Subcutaneous abdominal adipose tissue (tissue), 5 donors: ENCODE measurements around the gene FMO5.
A peak's percentile ranks its signal among the peaks of the same experiment; 100 is the strongest.

ENCODE experiments used
- H3K27ac ChIP-seq: one replicate; pipeline ENCODE4 v1.7.0; 2013; ENCODE audit warnings: low read depth, mild to moderate bottlenecking, inconsistent platforms, low read length, moderate library complexity
- H3K27me3 ChIP-seq, 5 donors: one replicate each; pipeline ENCODE4 v1.7.0; 2013; ENCODE audit warnings: low read length in 5 of 5, inconsistent platforms in 1 of 5; ENCODE audit not compliant: control insufficient read depth in 5 of 5, insufficient read depth in 4 of 5
- H3K36me3 ChIP-seq, 5 donors: one replicate each; pipeline ENCODE4 v1.7.0; 2013; ENCODE audit warnings: low read length in 5 of 5; ENCODE audit not compliant: control insufficient read depth in 5 of 5, insufficient read depth in 5 of 5
- H3K4me1 ChIP-seq, 5 donors: one replicate each; pipeline ENCODE4 v1.7.0; 2013; ENCODE audit warnings: low read length in 5 of 5, mild to moderate bottlenecking in 3 of 5, moderate library complexity in 1 of 5; ENCODE audit not compliant: control insufficient read depth in 5 of 5, insufficient read depth in 5 of 5
- H3K4me3 ChIP-seq, 5 donors: one replicate each; pipeline ENCODE4 v1.7.0; 2013; ENCODE audit warnings: low read length in 5 of 5, low read depth in 1 of 5
- H3K9ac ChIP-seq, 5 donors: one replicate each; pipeline ENCODE4 v1.7.0; 2013; ENCODE audit warnings: low read length in 5 of 5, mild to moderate bottlenecking in 4 of 5, moderate library complexity in 3 of 5
- H3K9me3 ChIP-seq, 5 donors: one replicate each; pipeline ENCODE4 v1.7.0; 2013; ENCODE audit warnings: low read length in 5 of 5; ENCODE audit not compliant: control insufficient read depth in 5 of 5
- donor health status: healthy.
- donor health status: healthy.
- donor health status: healthy.
- donor health status: healthy.
- donor health status: healthy.

The FMO5 gene, protein sequence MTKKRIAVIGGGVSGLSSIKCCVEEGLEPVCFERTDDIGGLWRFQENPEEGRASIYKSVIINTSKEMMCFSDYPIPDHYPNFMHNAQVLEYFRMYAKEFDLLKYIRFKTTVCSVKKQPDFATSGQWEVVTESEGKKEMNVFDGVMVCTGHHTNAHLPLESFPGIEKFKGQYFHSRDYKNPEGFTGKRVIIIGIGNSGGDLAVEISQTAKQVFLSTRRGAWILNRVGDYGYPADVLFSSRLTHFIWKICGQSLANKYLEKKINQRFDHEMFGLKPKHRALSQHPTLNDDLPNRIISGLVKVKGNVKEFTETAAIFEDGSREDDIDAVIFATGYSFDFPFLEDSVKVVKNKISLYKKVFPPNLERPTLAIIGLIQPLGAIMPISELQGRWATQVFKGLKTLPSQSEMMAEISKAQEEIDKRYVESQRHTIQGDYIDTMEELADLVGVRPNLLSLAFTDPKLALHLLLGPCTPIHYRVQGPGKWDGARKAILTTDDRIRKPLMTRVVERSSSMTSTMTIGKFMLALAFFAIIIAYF

DNA sequence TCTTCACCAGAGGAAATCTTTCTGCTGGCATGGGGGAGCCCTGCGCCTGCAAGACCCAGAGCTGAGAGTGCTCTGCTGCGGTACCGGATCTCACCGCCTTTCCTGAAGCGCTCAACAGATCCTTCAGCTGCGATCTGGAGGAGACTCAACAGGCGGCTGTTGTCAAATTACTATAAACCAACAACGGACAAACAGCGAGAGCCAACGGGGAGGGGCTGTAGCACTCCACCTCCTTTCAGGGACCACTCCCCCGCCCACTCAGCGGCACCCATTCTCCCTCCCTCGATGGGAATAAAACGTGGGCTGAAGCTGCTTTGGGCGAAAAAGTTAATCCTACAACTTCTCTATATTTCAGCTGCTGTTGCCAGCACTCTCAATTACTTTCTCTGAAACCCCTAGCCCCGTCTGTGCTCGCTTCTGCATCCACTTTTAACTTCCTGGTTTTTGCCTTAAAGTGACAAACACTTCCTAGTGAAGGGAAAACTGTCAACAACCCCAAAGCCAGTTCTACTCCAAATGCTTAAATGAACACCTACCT is at the start of gene FMO5:
FMO5 (minus strand) TSS at position 147 of the 538 bp plus-strand sequence. CDS start 310 bp downstream, outside the sequence.
- peaks cover 0 to 4% (median 0%) of the 10 kb centered on the region in 5 donors for H3K36me3 ChIP-seq
- no peaks in the 10 kb centered on the region for H3K9me3 ChIP-seq
- peaks cover 0 to 8% (median 7%) of the 10 kb centered on the region in 5 donors for H3K4me1 ChIP-seq
- H3K4me3 ChIP-seq: peak within 1 kb of the TSS; percentile 70 to 99 (median 91)
- H3K27ac ChIP-seq: peak within 1 kb of the TSS; percentile 61
- H3K9ac ChIP-seq: peak within 1 kb of the TSS; percentile 50 to 91 (median 73)
- no peaks in the 10 kb centered on the region for H3K27me3 ChIP-seq

DNA sequence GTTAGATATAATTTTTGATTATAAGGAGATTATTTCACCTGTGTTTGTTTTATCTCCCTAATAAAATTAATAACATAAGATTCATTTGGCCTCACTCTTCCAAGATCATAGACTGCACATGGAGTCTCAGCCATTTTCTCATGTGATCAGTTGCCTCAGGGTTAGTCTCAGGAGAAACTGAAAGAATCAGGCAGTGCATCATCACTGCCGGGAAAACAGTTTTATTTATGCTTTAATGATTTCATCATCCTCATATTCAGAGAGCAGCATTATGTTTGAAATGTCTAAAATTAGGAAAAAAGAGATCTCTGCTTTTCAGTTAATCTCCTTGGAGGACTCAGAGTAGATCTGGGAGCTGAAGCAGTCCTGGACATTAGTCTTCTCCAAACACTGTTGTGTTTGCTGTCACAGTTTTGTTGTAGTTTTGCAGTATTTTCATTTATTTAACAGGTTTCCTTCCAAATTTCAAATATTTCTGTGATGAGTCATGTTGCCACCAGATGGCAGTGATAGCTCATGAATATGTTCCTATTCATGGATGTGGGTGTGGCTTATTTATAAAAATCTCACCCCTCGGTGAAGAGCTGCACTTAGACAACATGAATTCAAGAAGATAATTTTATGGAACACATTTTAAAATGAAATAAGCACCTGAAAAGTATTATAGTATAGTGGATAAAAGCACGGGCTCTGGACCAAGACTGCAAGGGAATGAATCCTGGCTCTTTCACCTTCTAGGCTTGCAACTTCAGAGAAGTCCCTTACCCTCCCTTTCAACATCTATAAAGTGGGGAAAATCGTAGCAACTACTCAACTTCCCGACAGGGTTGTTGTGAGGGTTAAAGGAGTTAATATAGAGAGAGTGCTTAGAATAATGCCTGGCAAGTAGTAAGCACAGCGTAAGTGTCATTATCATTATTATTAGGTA is 48.5 kb upstream of the FMO5 start:
- Histone ChIP-seq H3K4me1 (peaks cover 0 to 11% (median 6%) of the 10 kb centered on the region in 5 donors), H3K36me3 (peaks cover 28 to 42% (median 35%) of the 10 kb centered on the region in 5 donors), H3K27ac (peak overlapping the region; percentile 80), H3K9me3 (no peaks in the 10 kb centered on the region), H3K4me3 (peak overlapping the region in 1 of 5 donors; percentile 49), H3K27me3 (no peaks in the 10 kb centered on the region), H3K9ac (peak overlapping the region in 2 of 5 donors; percentile 54 to 62)

DNA sequence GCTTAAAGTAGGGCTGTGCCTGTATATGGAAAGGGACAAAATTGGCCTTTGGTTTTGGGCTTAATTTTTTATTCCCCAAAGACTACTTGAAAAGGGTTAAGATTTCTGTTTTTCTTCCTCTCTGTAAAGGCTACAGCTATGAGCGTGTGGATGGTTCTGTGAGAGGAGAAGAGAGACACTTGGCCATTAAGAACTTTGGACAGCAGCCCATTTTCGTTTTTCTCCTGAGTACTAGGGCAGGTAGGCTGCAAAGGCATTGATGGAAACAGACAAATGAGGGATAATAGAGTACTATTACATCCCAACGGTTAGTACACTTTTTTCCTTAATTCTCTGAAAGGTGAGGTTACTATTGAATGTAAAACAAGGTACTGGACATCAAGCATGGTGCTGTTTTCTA is 46.9 kb upstream of the FMO5 start:
- Histone ChIP-seq H3K27ac (peak overlapping the region; percentile 80), H3K4me1 (peaks cover 0 to 11% (median 6%) of the 10 kb centered on the region in 5 donors), H3K36me3 (peaks cover 34 to 43% (median 36%) of the 10 kb centered on the region in 5 donors), H3K4me3 (no peak overlapping the region), H3K27me3 (no peaks in the 10 kb centered on the region), H3K9me3 (no peaks in the 10 kb centered on the region), H3K9ac (no peak overlapping the region)

DNA sequence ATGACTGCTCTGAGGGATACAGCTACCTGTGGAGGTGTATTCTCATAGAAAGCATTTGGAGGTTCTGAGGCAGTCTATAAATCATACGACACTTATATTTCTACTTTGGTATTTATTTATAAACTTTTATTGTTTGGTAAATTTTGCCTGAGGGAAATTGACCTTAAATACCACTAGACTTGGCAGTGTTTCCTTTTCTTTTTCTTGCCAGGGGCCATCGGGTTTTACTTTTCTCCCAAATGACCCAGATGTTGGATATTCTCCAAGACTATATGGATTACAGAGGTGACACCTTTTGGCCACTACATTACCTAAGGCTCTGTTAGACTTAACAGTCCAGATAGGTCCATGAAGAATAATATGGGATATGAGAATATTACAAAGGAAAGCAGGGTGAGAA is 45.6 kb upstream of the FMO5 start:
- Histone ChIP-seq H3K27me3 (no peaks in the 10 kb centered on the region), H3K9ac (no peak overlapping the region), H3K9me3 (no peaks in the 10 kb centered on the region), H3K27ac (no peak overlapping the region), H3K36me3 (peaks cover 29 to 36% (median 33%) of the 10 kb centered on the region in 5 donors), H3K4me1 (peaks cover 0 to 11% (median 6%) of the 10 kb centered on the region in 5 donors), H3K4me3 (no peak overlapping the region)

DNA sequence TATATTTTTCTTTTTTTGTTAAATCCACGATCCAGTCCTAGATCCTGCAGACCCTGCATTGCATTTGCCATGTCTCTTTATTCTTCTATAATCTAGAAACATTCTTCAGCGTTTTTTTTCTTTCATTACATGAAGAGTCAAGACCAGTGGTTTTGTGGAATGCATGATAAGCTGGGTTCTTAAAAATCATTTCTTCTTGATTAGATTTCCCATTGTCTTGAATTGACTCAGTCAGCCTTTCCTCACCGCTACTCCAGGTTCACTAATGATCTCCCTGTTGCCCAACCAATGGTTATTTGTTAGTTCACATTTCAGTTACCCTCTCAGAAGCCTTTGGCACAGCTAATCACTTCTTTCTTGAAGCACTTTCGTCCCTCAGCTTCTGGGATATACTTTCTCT is 42.6 kb upstream of the FMO5 start:
- Histone ChIP-seq H3K27me3 (no peaks in the 10 kb centered on the region), H3K4me3 (no peak overlapping the region), H3K4me1 (peaks cover 0 to 3% (median 0%) of the 10 kb centered on the region in 5 donors), H3K9me3 (no peaks in the 10 kb centered on the region), H3K27ac (no peak overlapping the region), H3K9ac (no peak overlapping the region), H3K36me3 (peaks cover 33 to 50% (median 45%) of the 10 kb centered on the region in 5 donors)

DNA sequence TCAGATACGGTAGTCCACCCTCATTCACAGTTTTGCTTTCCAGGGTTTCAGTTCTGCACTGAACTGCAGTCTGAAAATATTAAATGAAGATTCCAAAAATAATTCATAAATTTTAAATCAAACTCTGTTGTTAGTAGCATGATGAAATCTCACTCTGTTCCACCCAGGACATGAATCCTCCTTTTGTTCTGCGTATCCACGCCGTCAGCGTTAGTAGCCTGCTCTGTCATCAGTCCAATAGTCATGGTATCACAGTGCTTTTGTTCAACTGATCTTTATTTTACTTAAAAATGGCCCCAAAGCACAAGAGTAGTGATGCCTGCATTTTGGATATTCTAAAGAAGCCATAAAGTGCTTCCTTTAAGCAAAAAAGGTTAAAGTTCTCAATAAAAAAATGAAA is 41.2 kb upstream of the FMO5 start:
- Histone ChIP-seq H3K4me3 (no peak overlapping the region), H3K9me3 (no peaks in the 10 kb centered on the region), H3K27me3 (no peaks in the 10 kb centered on the region), H3K9ac (no peak overlapping the region), H3K4me1 (peaks cover 0 to 3% (median 0%) of the 10 kb centered on the region in 5 donors), H3K27ac (no peak overlapping the region), H3K36me3 (peaks cover 28 to 52% (median 47%) of the 10 kb centered on the region in 5 donors)

DNA sequence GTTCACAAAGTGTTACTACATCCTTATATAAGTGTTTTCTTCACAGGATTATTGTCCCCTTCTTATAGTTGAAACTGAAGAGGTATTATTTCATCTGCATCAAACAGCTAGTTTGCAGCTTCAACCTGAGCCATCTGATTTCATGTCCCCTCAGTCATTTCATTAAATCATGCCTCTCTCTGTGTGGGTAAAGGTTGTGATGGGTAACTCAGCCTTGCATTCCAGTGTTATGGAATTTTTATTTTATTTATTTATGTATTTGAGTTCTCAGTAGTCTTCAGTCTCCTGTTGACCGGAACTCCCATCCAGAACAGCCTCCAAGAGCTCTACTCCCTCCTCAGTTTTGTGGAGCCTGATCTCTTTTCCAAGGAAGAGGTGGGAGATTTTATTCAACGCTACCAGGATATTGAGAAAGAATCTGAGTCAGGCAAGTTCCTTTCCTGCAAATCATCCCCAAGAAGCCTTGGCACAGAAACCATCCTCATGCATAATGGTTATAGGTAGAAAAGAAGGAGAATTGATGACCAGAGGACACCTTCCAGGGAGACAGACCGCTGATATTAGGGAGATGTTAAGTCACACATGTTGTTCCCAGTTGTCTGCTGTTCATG is 39.1 kb upstream of the FMO5 start:
- Histone ChIP-seq H3K4me3 (no peak overlapping the region), H3K27ac (no peak overlapping the region), H3K4me1 (no peaks in the 10 kb centered on the region), H3K9ac (no peak overlapping the region), H3K9me3 (no peaks in the 10 kb centered on the region), H3K27me3 (no peaks in the 10 kb centered on the region), H3K36me3 (peaks cover 41 to 60% (median 51%) of the 10 kb centered on the region in 5 donors)

DNA sequence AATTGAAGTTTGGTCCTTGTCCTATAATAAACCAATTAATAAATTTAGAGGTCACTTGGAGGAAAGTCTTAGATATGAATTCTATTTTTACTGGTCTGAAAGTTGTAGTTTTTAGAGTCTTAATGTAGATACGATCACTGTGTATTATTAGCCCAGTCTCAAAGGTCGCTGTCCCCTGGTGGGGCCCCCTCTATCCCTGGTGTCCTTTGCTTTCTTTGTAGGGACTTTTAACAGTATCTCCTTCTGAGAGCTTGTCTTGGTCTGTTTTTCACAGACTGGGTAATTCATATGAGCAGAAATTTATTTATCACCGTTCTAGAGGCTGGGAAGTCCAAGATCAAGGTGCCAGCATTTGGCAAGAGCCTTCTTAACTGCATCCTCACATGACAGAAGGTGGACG is 35.8 kb upstream of the FMO5 start:
- Histone ChIP-seq H3K9me3 (no peaks in the 10 kb centered on the region), H3K4me1 (no peaks in the 10 kb centered on the region), H3K4me3 (no peak overlapping the region), H3K9ac (no peak overlapping the region), H3K27me3 (no peaks in the 10 kb centered on the region), H3K27ac (no peak overlapping the region), H3K36me3 (peaks cover 29 to 46% (median 37%) of the 10 kb centered on the region in 5 donors)

DNA sequence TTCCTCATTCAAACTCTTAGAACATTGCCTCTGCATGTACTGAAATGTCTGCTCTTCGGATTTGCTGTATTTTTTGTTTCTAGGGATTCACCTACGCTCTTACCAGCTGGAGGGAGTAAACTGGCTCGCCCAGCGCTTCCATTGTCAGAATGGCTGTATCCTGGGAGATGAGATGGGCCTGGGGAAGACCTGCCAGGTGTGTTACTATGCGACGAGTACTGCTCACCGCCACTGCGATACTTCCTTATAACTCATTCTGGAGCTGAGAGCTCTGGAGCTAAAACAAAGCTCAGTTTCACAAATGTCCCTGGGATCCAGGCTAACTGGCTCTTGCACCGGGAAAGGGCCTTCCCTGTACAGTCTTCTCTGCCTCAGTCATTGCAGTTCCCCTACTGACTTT is 27.4 kb upstream of the FMO5 start:
- Histone ChIP-seq H3K4me1 (peaks cover 0 to under 1% (median 0%) of the 10 kb centered on the region in 5 donors), H3K27me3 (no peaks in the 10 kb centered on the region), H3K36me3 (peaks cover 0 to 11% (median 5%) of the 10 kb centered on the region in 5 donors), H3K27ac (no peak overlapping the region), H3K9me3 (no peaks in the 10 kb centered on the region), H3K4me3 (no peak overlapping the region), H3K9ac (no peak overlapping the region)
